ENCODE data around the gene CNOT4. TPM values are rescaled to one million over a fixed set of nuclear protein-coding genes. Genes with fewer than 3 reads are reported as not detected.
A peak's percentile ranks its signal among the peaks of the same experiment; 100 is the strongest.

The CNOT4 gene, protein sequence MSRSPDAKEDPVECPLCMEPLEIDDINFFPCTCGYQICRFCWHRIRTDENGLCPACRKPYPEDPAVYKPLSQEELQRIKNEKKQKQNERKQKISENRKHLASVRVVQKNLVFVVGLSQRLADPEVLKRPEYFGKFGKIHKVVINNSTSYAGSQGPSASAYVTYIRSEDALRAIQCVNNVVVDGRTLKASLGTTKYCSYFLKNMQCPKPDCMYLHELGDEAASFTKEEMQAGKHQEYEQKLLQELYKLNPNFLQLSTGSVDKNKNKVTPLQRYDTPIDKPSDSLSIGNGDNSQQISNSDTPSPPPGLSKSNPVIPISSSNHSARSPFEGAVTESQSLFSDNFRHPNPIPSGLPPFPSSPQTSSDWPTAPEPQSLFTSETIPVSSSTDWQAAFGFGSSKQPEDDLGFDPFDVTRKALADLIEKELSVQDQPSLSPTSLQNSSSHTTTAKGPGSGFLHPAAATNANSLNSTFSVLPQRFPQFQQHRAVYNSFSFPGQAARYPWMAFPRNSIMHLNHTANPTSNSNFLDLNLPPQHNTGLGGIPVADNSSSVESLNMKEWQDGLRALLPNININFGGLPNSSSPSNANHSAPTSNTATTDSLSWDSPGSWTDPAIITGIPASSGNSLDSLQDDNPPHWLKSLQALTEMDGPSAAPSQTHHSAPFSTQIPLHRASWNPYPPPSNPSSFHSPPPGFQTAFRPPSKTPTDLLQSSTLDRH
- polyA plus RNA-seq (2013, experiment 1 of 2), result 25.1 TPM
- 25.6 TPM for polyA plus RNA-seq (2013, experiment 2 of 2)

DNA sequence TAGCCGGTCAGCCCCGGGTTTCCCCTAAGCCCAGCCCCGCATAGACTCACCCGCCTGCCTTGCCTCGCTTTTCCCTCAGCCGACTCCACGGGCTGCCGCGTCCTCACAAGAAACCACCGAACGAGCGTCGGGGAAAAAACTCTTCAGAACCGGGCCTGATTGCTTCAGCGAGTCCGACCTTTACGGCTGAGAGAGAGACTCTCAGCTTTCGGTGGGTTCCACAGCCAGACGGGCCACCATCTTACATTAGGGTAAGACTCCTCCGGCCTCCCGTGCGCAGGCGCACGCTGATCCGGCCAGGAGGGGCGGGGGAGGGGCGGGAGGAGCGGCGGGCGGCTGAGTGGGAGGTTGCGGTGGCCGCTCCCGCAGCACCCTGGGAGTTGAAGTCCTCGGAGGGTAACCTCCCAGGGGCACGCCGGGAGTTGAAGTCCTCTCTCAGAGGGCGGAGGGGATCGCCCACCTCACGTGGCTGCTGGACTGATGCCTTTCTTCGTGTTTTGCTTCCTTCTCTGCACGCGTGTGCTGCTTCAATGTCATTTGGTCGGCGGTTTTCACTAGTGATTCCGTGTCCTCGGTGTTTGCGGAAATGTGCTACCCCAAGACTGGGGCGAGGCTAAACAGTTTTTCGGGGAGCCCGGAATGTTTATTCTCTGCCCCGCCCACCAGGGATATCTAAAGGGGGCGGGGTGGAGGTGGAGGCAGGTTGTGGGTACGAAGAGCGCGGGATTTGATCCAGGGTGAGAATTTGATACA lies at the start of gene CNOT4:
Gene CNOT4 (minus strand): TSS at position 264 of the 753 bp plus-strand sequence. CDS start 71,771 bp downstream, outside the sequence.
- H2BK12ac ChIP-seq (ENCODE audit: low read length), result no peak within 1 kb of the TSS
- no peak within 1 kb of the TSS for H4K91ac ChIP-seq (ENCODE audit: low read depth, low read length, poor library complexity)
- peaks cover 2 to 6% of the 10 kb centered on the region in 2 donors for H3K4me1 ChIP-seq (ENCODE audit: control insufficient read depth in 2 of 2, insufficient read depth in 1 of 2, low read depth in 1 of 2, low read length in 2 of 2)
- no peaks in the 10 kb centered on the region for H3K9me3 ChIP-seq (replicated peaks in 1 of 2; ENCODE audit: control insufficient read depth in 2 of 2, insufficient read depth in 1 of 2, low read depth in 1 of 2, low read length in 2 of 2)
- peak within 1 kb of the TSS; percentile 58 for H3K14ac ChIP-seq (ENCODE audit: low read length)
- H3K4ac ChIP-seq (ENCODE audit: low read length), result no peak within 1 kb of the TSS
- no peak within 1 kb of the TSS for H2BK5ac ChIP-seq (ENCODE audit: low read length)
- WGBS, 2 donors (ENCODE audit: extremely low coverage in 2 of 2, insufficient read length in 2 of 2, insufficient replicate concordance in 1 of 2), result no CpG with 5 or more reads among the region's 55 CpGs
- H3K23ac ChIP-seq (ENCODE audit: low read depth, low read length, poor library complexity), result peak within 1 kb of the TSS; percentile 60
- DNase-seq (ENCODE audit: low spot score), result peak; percentile 94
- no peak within 1 kb of the TSS for H2AK5ac ChIP-seq (ENCODE audit: low read depth, low read length)
- peak within 1 kb of the TSS; percentile 98 for H2AFZ ChIP-seq (ENCODE audit: low read length)
- peak within 1 kb of the TSS; percentile 89 for H3K27ac ChIP-seq (replicated peaks; ENCODE audit: low read length)
- no peak within 1 kb of the TSS for H2BK15ac ChIP-seq (ENCODE audit: low read length)
- peak within 1 kb of the TSS; percentile 87 for H3K9ac ChIP-seq (ENCODE audit: low read depth, low read length, poor library complexity)
- no peaks in the 10 kb centered on the region for H3K27me3 ChIP-seq (ENCODE audit: control insufficient read depth in 3 of 3, insufficient read depth in 3 of 3, low read depth in 1 of 3, low read length in 3 of 3)
- peak within 1 kb of the TSS; percentile 97 for H3K18ac ChIP-seq (ENCODE audit: low read length)
- H3K36me3 ChIP-seq (replicated peaks in 1 of 2; ENCODE audit: control insufficient read depth in 2 of 2, insufficient read depth in 2 of 2, low read length in 2 of 2), result no peaks in the 10 kb centered on the region
- H3K4me3 ChIP-seq (ENCODE audit: low read length in 2 of 2), result peak within 1 kb of the TSS; percentile 64 to 94
- no peak within 1 kb of the TSS for H4K8ac ChIP-seq (ENCODE audit: low read depth, low read length)
- H3K4me2 ChIP-seq (ENCODE audit: insufficient read depth, low read length, poor library complexity, severe bottlenecking), result peak within 1 kb of the TSS; percentile 90
- no peak within 1 kb of the TSS for H2BK120ac ChIP-seq (ENCODE audit: low read depth, low read length)
- peaks cover 1% of the 10 kb centered on the region for H3K79me1 ChIP-seq (ENCODE audit: low read depth, low read length)

- Histone ChIP-seq H2AK5ac (ENCODE audit: low read depth, low read length) (no peak overlapping the region), H3K14ac (ENCODE audit: low read length) (no peak overlapping the region)
Measured at GRCh38 chr7:135558881-135559280, 49.0 kb upstream of the CNOT4 start.

DNA sequence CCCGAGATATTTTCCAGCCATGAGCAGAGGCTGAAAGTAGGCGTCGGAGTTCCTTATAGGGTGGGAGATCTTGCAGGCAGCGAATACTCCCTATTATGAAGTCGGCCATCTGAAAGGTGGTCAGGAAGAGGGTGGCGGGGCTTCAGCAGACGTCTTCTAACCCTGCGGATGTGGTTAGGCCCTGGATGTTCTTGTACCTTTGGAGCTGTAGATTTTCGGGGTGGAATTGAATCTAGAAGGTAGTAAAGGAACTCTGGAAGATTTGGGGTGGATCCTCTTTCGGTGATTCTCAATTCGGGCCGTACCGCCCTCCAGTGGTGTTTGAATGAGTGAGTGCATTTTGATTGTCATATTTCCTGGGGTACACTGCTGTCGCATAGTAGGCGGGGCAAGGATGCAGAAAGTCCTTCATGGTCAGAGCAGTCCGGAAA lies 48.5 kb upstream of the CNOT4 start:
- peak; percentile 56 for DNase-seq (ENCODE audit: low spot score)
- peaks cover 3% of the 10 kb centered on the region for H3K79me1 ChIP-seq (ENCODE audit: low read depth, low read length)
- no CpG with 5 or more reads among the region's 16 CpGs for WGBS, 2 donors (ENCODE audit: extremely low coverage in 2 of 2, insufficient read length in 2 of 2, insufficient replicate concordance in 1 of 2)

More at GRCh38 chr7:135558881-135559280, 49.0 kb upstream of the CNOT4 start:
- Histone ChIP-seq H3K36me3 (replicated peaks in 1 of 2; ENCODE audit: control insufficient read depth in 2 of 2, insufficient read depth in 2 of 2, low read length in 2 of 2) (peaks cover 0 to 27% of the 10 kb centered on the region in 2 donors), H4K8ac (ENCODE audit: low read depth, low read length) (no peak overlapping the region), H3K23ac (ENCODE audit: low read depth, low read length, poor library complexity) (no peak overlapping the region), H3K4me3 (ENCODE audit: low read length in 2 of 2) (peak overlapping the region in 1 of 2 donors; percentile 68), H4K91ac (ENCODE audit: low read depth, low read length, poor library complexity) (no peak overlapping the region), H2BK12ac (ENCODE audit: low read length) (no peak overlapping the region), H3K4ac (ENCODE audit: low read length) (no peak overlapping the region), H3K27me3 (ENCODE audit: control insufficient read depth in 3 of 3, insufficient read depth in 3 of 3, low read depth in 1 of 3, low read length in 3 of 3) (no peaks in the 10 kb centered on the region), H2BK120ac (ENCODE audit: low read depth, low read length) (no peak overlapping the region), H2BK15ac (ENCODE audit: low read length) (no peak overlapping the region), H3K9me3 (replicated peaks in 1 of 2; ENCODE audit: control insufficient read depth in 2 of 2, insufficient read depth in 1 of 2, low read depth in 1 of 2, low read length in 2 of 2) (peaks cover 0 to 1% of the 10 kb centered on the region in 2 donors), H2AFZ (ENCODE audit: low read length) (no peak overlapping the region), H3K27ac (replicated peaks; ENCODE audit: low read length) (no peak overlapping the region), H3K4me1 (ENCODE audit: control insufficient read depth in 2 of 2, insufficient read depth in 1 of 2, low read depth in 1 of 2, low read length in 2 of 2) (peaks cover 0 to 3% of the 10 kb centered on the region in 2 donors), H3K9ac (ENCODE audit: low read depth, low read length, poor library complexity) (no peak overlapping the region), H3K4me2 (ENCODE audit: insufficient read depth, low read length, poor library complexity, severe bottlenecking) (peak overlapping the region; percentile 69), H3K79me1 (ENCODE audit: low read depth, low read length) (peaks cover 3% of the 10 kb centered on the region), H2BK5ac (ENCODE audit: low read length) (no peak overlapping the region), H3K18ac (ENCODE audit: low read length) (no peak overlapping the region)
- no peak for DNase-seq (ENCODE audit: low spot score)
- WGBS, 2 donors (ENCODE audit: extremely low coverage in 2 of 2, insufficient read length in 2 of 2, insufficient replicate concordance in 1 of 2), result no CpG with 5 or more reads among the region's 5 CpGs

More for the DNA sequence above, 48.5 kb upstream of the CNOT4 start:
- H3K14ac ChIP-seq (ENCODE audit: low read length), result no peak overlapping the region
- no peak overlapping the region for H2BK15ac ChIP-seq (ENCODE audit: low read length)
- H3K18ac ChIP-seq (ENCODE audit: low read length), result peak overlapping the region; percentile 95
- H3K4me2 ChIP-seq (ENCODE audit: insufficient read depth, low read length, poor library complexity, severe bottlenecking), result peak overlapping the region; percentile 69
- no peak overlapping the region for H4K91ac ChIP-seq (ENCODE audit: low read depth, low read length, poor library complexity)
- peaks cover 0 to 3% of the 10 kb centered on the region in 2 donors for H3K4me1 ChIP-seq (ENCODE audit: control insufficient read depth in 2 of 2, insufficient read depth in 1 of 2, low read depth in 1 of 2, low read length in 2 of 2)
- peak overlapping the region; percentile 45 for H3K23ac ChIP-seq (ENCODE audit: low read depth, low read length, poor library complexity)
- peak overlapping the region; percentile 83 for H4K8ac ChIP-seq (ENCODE audit: low read depth, low read length)
- no peak overlapping the region for H3K4ac ChIP-seq (ENCODE audit: low read length)
- no peak overlapping the region for H2BK120ac ChIP-seq (ENCODE audit: low read depth, low read length)
- peak overlapping the region; percentile 97 for H3K9ac ChIP-seq (ENCODE audit: low read depth, low read length, poor library complexity)
- H2BK12ac ChIP-seq (ENCODE audit: low read length), result no peak overlapping the region
- H2AFZ ChIP-seq (ENCODE audit: low read length), result peak overlapping the region; percentile 89
- peaks cover 0 to 1% of the 10 kb centered on the region in 2 donors for H3K9me3 ChIP-seq (replicated peaks in 1 of 2; ENCODE audit: control insufficient read depth in 2 of 2, insufficient read depth in 1 of 2, low read depth in 1 of 2, low read length in 2 of 2)
- peak overlapping the region; percentile 57 for H2BK5ac ChIP-seq (ENCODE audit: low read length)
- H3K27me3 ChIP-seq (ENCODE audit: control insufficient read depth in 3 of 3, insufficient read depth in 3 of 3, low read depth in 1 of 3, low read length in 3 of 3), result no peaks in the 10 kb centered on the region
- H3K36me3 ChIP-seq (replicated peaks in 1 of 2; ENCODE audit: control insufficient read depth in 2 of 2, insufficient read depth in 2 of 2, low read length in 2 of 2), result peaks cover 0 to 22% of the 10 kb centered on the region in 2 donors
- H2AK5ac ChIP-seq (ENCODE audit: low read depth, low read length), result peak overlapping the region; percentile 51
- H3K27ac ChIP-seq (replicated peaks; ENCODE audit: low read length), result peak overlapping the region; percentile 89
- H3K4me3 ChIP-seq (ENCODE audit: low read length in 2 of 2), result peak overlapping the region; percentile 68 to 88

Measured in neuronal stem cell (in vitro differentiated cells).